ENCODE measurements around the gene STRN3.

- no peak for TF ChIP-seq SIX5 (IDR thresholded peaks at IDR 0.05; ENCODE audit: low read depth, low read length)
- no peak for TF ChIP-seq RXRA (IDR thresholded peaks at IDR 0.05; ENCODE audit: insufficient read depth, low read depth, low read length)
- TF ChIP-seq CTCF (IDR thresholded peaks at IDR 0.05; ENCODE audit: control extremely low read depth in 1 of 3, insufficient read depth in 1 of 3, low read depth in 1 of 3, low read length in 3 of 3), result no peak
- no peak for TF ChIP-seq USF2 (IDR thresholded peaks at IDR 0.05; ENCODE audit: low read length)
- TF ChIP-seq YY1 (IDR thresholded peaks at IDR 0.05; ENCODE audit: low read depth, low read length), result no peak
- TF ChIP-seq TEAD4 (IDR thresholded peaks at IDR 0.05; ENCODE audit: low read depth, low read length), result no peak
- TF ChIP-seq TAF1 (IDR thresholded peaks at IDR 0.05; ENCODE audit: low read depth, low read length), result no peak
- TF ChIP-seq POLR2AphosphoS5 (IDR thresholded peaks at IDR 0.05; ENCODE audit: low read depth, low read length), result no peak
- no peak for TF ChIP-seq CHD2 (IDR thresholded peaks at IDR 0.05; ENCODE audit: low read length)
- no peak for TF ChIP-seq JUN (IDR thresholded peaks at IDR 0.05; ENCODE audit: low read depth, low read length)
- no peak for TF ChIP-seq POLR2A (IDR thresholded peaks at IDR 0.05; ENCODE audit: control extremely low read depth in 1 of 2, low read depth in 2 of 2, low read length in 2 of 2)
Observed at GRCh38 chr14:30861200-30861599, 165.0 kb downstream of the STRN3 start.

Measured in H1 (cell line).